Left lung (tissue), 10 donors: ENCODE results near the gene TSEN34. TPM values are rescaled to one million over a fixed set of nuclear protein-coding genes. Genes with fewer than 3 reads are reported as not detected.
"Not testable (repeated sequence)": the region's sequence is repeated elsewhere in the genome, so short reads cannot be mapped to it uniquely, and the experiment has no call there.

Source experiments
- ATAC-seq: fragments of 200-7000 bp; cut with Tn5 transposase; one replicate; pipeline ENCODE4 v1.9.1; 2020; ENCODE audit warnings: moderate library complexity
- DNase-seq, 4 donors: peaks; one replicate each; pipeline ENCODE4 v3.0.0-alpha.2; 2013 to 2020
- H3K27ac ChIP-seq, 2 donors: fragments of 200-600 bp; sonication (generic) in 1 of 2; one replicate each; pipeline versions ENCODE4 v1.5.0 to v1.8.0; 2020 to 2021
- H3K27me3 ChIP-seq, 2 donors: fragments of 200-600 bp; sonication (generic) in 1 of 2; one replicate each; pipeline versions ENCODE4 v1.5.0 to v1.8.0; 2020 to 2021
- H3K36me3 ChIP-seq, 2 donors: fragments of 200-600 bp; sonication (generic) in 1 of 2; one replicate each; pipeline versions ENCODE4 v1.5.0 to v1.8.0; 2020 to 2021
- H3K4me1 ChIP-seq, 2 donors: fragments of 200-600 bp; one replicate each; pipeline ENCODE4 v1.8.0; 2021
- H3K4me3 ChIP-seq, 2 donors: fragments of 200-600 bp; sonication (generic) in 1 of 2; one replicate each; pipeline versions ENCODE4 v1.5.0 to v1.8.0; 2020 to 2021; ENCODE audit warnings: mild to moderate bottlenecking in 1 of 2
- H3K9me3 ChIP-seq, 2 donors: fragments of 200-600 bp; sonication (generic) in 1 of 2; one replicate each; pipeline versions ENCODE4 v1.5.0 to v1.8.0; 2020 to 2021
- CTCF ChIP-seq, 2 donors: fragments of 200-600 bp; sonication (generic) in 1 of 2; IDR thresholded peaks; one replicate each; pipeline versions ENCODE4 v1.5.0 to v1.8.0; 2021; ENCODE audit warnings: antibody characterized with exemption in 2 of 2
- intact Hi-C, 2 donors: fragments of 100-400 bp; cut with DNase I; formaldehyde crosslinking; loops; one replicate each; pipeline versions ENCODE4 v1.11.2 to v1.14.2; 2022
- polyA plus RNA-seq, 6 donors: library from polyadenylated mRNA; unstranded; fragments of 120-200 nt; gene quantifications; one replicate each; pipeline ENCODE4 v1.2.1, GENCODE V29; 2013; ENCODE audit not compliant: insufficient read length in 6 of 6
- total RNA-seq, 2 donors: library from RNA; stranded (reverse); fragmentation: NEBNext Ultra II Directional; extraction: Animal tissue kit (Norgen Biotek cat#: 25700); gene quantifications; one replicate each; pipeline ENCODE4 v1.2.1, GENCODE V29; 2021
- donor health status: DM: no; HTN: yes; CAD: no.
- donor health status: DM: no; HTN: no; CAD: no.

Gene TSEN34
- total and polyA plus RNA-seq, 8 donors: 32.2 to 60.6 (median 42.0) TPM

- H3K4me1 ChIP-seq: peaks cover 71 to 94% of the 10 kb centered on the region in 2 donors
- intact Hi-C loops: no loop called here
- no peak for ATAC-seq
These were observed 17.6 kb downstream of the TSEN34 start for GRCh38 chr19:54208784-54209057.

GRCh38 chr19:54209058-54209810 is 18.1 kb downstream of the TSEN34 start:
- H3K4me3 ChIP-seq: peak overlapping the region in 1 of 2 donors; percentile 1
- H3K27me3 ChIP-seq: no peaks in the 10 kb centered on the region
- peak overlapping the region; percentile 90 to 97 for H3K27ac ChIP-seq
- H3K4me1 ChIP-seq: peaks cover 66 to 94% of the 10 kb centered on the region in 2 donors
- DNase-seq (peak in 1 of 4 donors; percentile 82), ATAC-seq (peak; percentile 0)
- H3K9me3 ChIP-seq: no peaks in the 10 kb centered on the region
- TF ChIP-seq CTCF (IDR thresholded peaks at IDR 0.05): no peak
- intact Hi-C loops: no loop called here
- peaks cover 3 to 46% of the 10 kb centered on the region in 2 donors for H3K36me3 ChIP-seq

More at GRCh38 chr19:54208784-54209057, 17.6 kb downstream of the TSEN34 start:
- Histone ChIP-seq H3K36me3 (peaks cover 3 to 51% of the 10 kb centered on the region in 2 donors), H3K9me3 (no peaks in the 10 kb centered on the region), H3K27me3 (no peaks in the 10 kb centered on the region), H3K27ac (peak overlapping the region; percentile 90 to 97), H3K4me3 (peak overlapping the region in 1 of 2 donors; percentile 1)
- no peak for DNase-seq
- no peak for TF ChIP-seq CTCF (IDR thresholded peaks at IDR 0.05)

- H3K36me3 ChIP-seq: peaks cover 3 to 39% of the 10 kb centered on the region in 2 donors
- peak; percentile 82 to 96 (median 91) for DNase-seq
- no peaks in the 10 kb centered on the region for H3K27me3 ChIP-seq
- H3K4me1 ChIP-seq: peaks cover 60 to 89% of the 10 kb centered on the region in 2 donors
- no peak for TF ChIP-seq CTCF (IDR thresholded peaks at IDR 0.05)
- peak overlapping the region in 1 of 2 donors; percentile 22 for H3K4me3 ChIP-seq
- ATAC-seq: peak; percentile 68
- intact Hi-C loops: no loop called here
- H3K9me3 ChIP-seq: no peaks in the 10 kb centered on the region
- peak overlapping the region; percentile 90 to 97 for H3K27ac ChIP-seq
These were observed 18.8 kb downstream of the TSEN34 start for GRCh38 chr19:54209811-54210494.

- peaks cover 3 to 31% of the 10 kb centered on the region in 2 donors for H3K36me3 ChIP-seq
- no peaks in the 10 kb centered on the region for H3K27me3 ChIP-seq
- intact Hi-C loops: no loop called here
- H3K27ac ChIP-seq: peak overlapping the region; percentile 90 to 97
- DNase-seq (no peak), ATAC-seq (no peak)
- TF ChIP-seq CTCF (IDR thresholded peaks at IDR 0.05): no peak
- no peaks in the 10 kb centered on the region for H3K9me3 ChIP-seq
- peaks cover 51 to 84% of the 10 kb centered on the region in 2 donors for H3K4me1 ChIP-seq
- peak overlapping the region in 1 of 2 donors; percentile 22 for H3K4me3 ChIP-seq
These were observed 20.1 kb downstream of the TSEN34 start for GRCh38 chr19:54211235-54211634.

GRCh38 chr19:54214217-54214616 is 23.1 kb downstream of the TSEN34 start:
- intact Hi-C loops, DNase-seq, H3K4me3 ChIP-seq, H3K9me3 ChIP-seq, ATAC-seq, H3K27me3 ChIP-seq: not testable (repeated sequence)
- Histone ChIP-seq H3K27ac (peak overlapping the region in 1 of 2 donors; percentile 18), H3K4me1 (peaks cover 22 to 73% of the 10 kb centered on the region in 2 donors), H3K36me3 (peaks cover 0 to 33% of the 10 kb centered on the region in 2 donors)

- H3K27ac ChIP-seq, DNase-seq, H3K9me3 ChIP-seq, ATAC-seq, H3K27me3 ChIP-seq, H3K4me3 ChIP-seq, intact Hi-C loops: not testable (repeated sequence)
- Histone ChIP-seq H3K36me3 (peaks cover 0 to 38% of the 10 kb centered on the region in 2 donors), H3K4me1 (peaks cover 17 to 72% of the 10 kb centered on the region in 2 donors)
These were observed 23.6 kb downstream of the TSEN34 start for GRCh38 chr19:54214734-54215133.
